Measurements from ENCODE around the gene P3H2. TPM values are rescaled to one million over a fixed set of nuclear protein-coding genes. Genes with fewer than 3 reads are reported as not detected.

P3H2 gene
- total RNA-seq, 4 donors from 2014 or later = 29.9 to 73.3 (median 54.5) TPM

- Histone ChIP-seq H3K4me3 (no peak overlapping the region), H3K9me3 (no peaks in the 10 kb centered on the region), H3K27ac (no peak overlapping the region), H3K4me1 (no peaks in the 10 kb centered on the region), H3K27me3 (no peaks in the 10 kb centered on the region), H3K36me3 (no peaks in the 10 kb centered on the region)
- 38% methylated on average over 6 of the region's 6 CpGs for WGBS
- no peak for DNase-seq (ENCODE audit: low spot score in 2 of 2)
- TF ChIP-seq POLR2AphosphoS5 (IDR thresholded peaks at IDR 0.05) (no peak), POLR2A (IDR thresholded peaks at IDR 0.05) (no peak), EP300 (IDR thresholded peaks at IDR 0.05) (no peak), CTCF (IDR thresholded peaks at IDR 0.05) (no peak)
These were observed 94.5 kb downstream of the P3H2 start for GRCh38 chr3:190026154-190026553.

DNA sequence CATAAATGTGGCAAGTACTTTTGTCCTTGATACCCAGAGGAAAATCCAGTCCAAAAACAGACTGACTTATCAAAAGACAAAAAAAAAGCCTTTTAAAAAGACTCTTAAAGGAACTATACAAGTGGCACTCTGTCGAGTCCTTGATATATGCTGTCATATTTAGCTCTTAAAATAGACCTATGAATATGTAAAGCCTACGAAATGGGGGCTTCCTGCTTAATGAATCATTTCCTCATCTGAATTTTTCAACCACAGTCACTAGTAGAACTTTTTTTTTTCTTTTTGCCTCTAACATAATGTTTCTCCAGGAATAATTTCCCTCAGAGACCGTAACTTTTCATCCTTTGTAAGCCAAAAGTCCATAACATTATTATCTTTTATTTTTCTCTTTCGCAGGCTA lies 95.8 kb downstream of the P3H2 start:
- no peak overlapping the region for H3K27ac ChIP-seq
- H3K4me1 ChIP-seq = no peaks in the 10 kb centered on the region
- DNase-seq (ENCODE audit: low spot score in 2 of 2) = no peak
- WGBS = 55% methylated on average over 4 of the region's 4 CpGs
- H3K36me3 ChIP-seq = no peaks in the 10 kb centered on the region
- H3K4me3 ChIP-seq = no peak overlapping the region
- no peaks in the 10 kb centered on the region for H3K27me3 ChIP-seq
- TF ChIP-seq EP300 (IDR thresholded peaks at IDR 0.05) = no peak
- TF ChIP-seq POLR2A (IDR thresholded peaks at IDR 0.05) = no peak
- no peak for TF ChIP-seq CTCF (IDR thresholded peaks at IDR 0.05)
- TF ChIP-seq POLR2AphosphoS5 (IDR thresholded peaks at IDR 0.05) = no peak
- H3K9me3 ChIP-seq = no peaks in the 10 kb centered on the region

DNA sequence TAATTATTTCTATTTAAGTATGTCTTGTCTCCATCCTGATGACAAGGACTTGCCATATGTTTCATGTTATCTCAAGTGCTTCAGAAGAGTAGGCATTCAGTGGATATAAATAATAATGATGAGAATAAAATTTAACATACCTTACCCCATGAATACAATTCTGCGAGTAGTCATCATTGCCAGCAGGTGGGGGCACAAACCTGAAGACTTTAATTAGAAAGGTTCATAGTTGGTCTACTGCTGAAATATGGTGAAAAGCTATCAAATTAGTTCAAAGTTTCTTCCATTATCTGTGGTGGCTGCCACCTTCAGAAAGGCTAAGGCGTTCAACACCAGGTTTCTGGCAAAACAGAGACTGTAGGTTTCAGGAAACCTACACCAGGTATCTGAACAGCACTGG lies 100.9 kb downstream of the P3H2 start:
- no CpG with 5 or more reads among the region's 2 CpGs for WGBS
- peaks cover 16% of the 10 kb centered on the region for H3K4me1 ChIP-seq
- no peaks in the 10 kb centered on the region for H3K36me3 ChIP-seq
- no peak overlapping the region for H3K27ac ChIP-seq
- H3K4me3 ChIP-seq = no peak overlapping the region
- DNase-seq (ENCODE audit: low spot score in 2 of 2) = no peak
- no peak for TF ChIP-seq CTCF (IDR thresholded peaks at IDR 0.05)
- TF ChIP-seq POLR2AphosphoS5 (IDR thresholded peaks at IDR 0.05) = no peak
- no peak for TF ChIP-seq EP300 (IDR thresholded peaks at IDR 0.05)
- no peak for TF ChIP-seq POLR2A (IDR thresholded peaks at IDR 0.05)
- H3K27me3 ChIP-seq = no peaks in the 10 kb centered on the region
- no peaks in the 10 kb centered on the region for H3K9me3 ChIP-seq

GRCh38 chr3:190019006-190019405 lies 101.7 kb downstream of the P3H2 start:
- H3K4me1 ChIP-seq = peaks cover 16% of the 10 kb centered on the region
- no peaks in the 10 kb centered on the region for H3K27me3 ChIP-seq
- TF ChIP-seq POLR2A (IDR thresholded peaks at IDR 0.05) = no peak
- TF ChIP-seq CTCF (IDR thresholded peaks at IDR 0.05) = no peak
- no peak for TF ChIP-seq POLR2AphosphoS5 (IDR thresholded peaks at IDR 0.05)
- TF ChIP-seq EP300 (IDR thresholded peaks at IDR 0.05) = no peak
- 60% methylated on average over 2 of the region's 2 CpGs for WGBS
- H3K9me3 ChIP-seq = no peaks in the 10 kb centered on the region
- no peak overlapping the region for H3K27ac ChIP-seq
- H3K36me3 ChIP-seq = no peaks in the 10 kb centered on the region
- H3K4me3 ChIP-seq = no peak overlapping the region
- DNase-seq (ENCODE audit: low spot score in 2 of 2) = no peak

DNA sequence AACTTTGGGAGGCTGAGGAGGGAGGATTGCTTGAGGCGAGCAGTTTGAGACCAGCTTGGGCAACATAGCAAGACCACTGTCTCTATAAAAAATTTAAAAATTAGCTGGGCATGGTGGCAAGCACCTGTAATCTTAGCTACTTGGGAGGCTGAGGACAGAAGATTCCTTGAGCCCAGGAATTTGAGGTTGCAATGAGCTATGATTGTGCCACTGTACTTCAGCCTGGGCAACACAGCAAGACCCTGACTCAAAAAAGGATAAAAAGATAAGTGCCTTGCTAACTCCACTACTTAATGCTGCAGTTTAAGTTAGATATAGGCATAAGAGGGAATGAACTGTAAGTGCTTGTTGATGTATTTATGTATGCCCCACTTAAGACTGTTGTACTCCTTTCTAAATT lies 102.2 kb downstream of the P3H2 start:
- H3K9me3 ChIP-seq = no peaks in the 10 kb centered on the region
- no peak overlapping the region for H3K27ac ChIP-seq
- TF ChIP-seq EP300 (IDR thresholded peaks at IDR 0.05) (no peak), POLR2AphosphoS5 (IDR thresholded peaks at IDR 0.05) (no peak), POLR2A (IDR thresholded peaks at IDR 0.05) (no peak), CTCF (IDR thresholded peaks at IDR 0.05) (no peak)
- no peaks in the 10 kb centered on the region for H3K36me3 ChIP-seq
- no peak for DNase-seq (ENCODE audit: low spot score in 2 of 2)
- H3K4me1 ChIP-seq = peaks cover 16% of the 10 kb centered on the region
- no peak overlapping the region for H3K4me3 ChIP-seq
- WGBS = 100% methylated on average over 1 of the region's 1 CpG
- H3K27me3 ChIP-seq = no peaks in the 10 kb centered on the region

All from suprapubic skin (tissue), 4 donors.